Urinary bladder (tissue), 4 donors: ENCODE data around the gene FDCSP. TPM values are rescaled to one million over a fixed set of nuclear protein-coding genes. Genes with fewer than 3 reads are reported as not detected.

Experiments
- DNase-seq: peaks from one replicate; pipeline ENCODE4 v3.0.0-alpha.2; 2015; ENCODE audit errors: extremely low spot score
- H3K27ac ChIP-seq: one replicate; pipeline ENCODE4 v1.5.1; 2013; ENCODE audit warnings: low read depth, mild to moderate bottlenecking, moderate library complexity
- H3K36me3 ChIP-seq: one replicate; pipeline ENCODE4 v1.6.1; 2013; ENCODE audit warnings: mild to moderate bottlenecking, moderate library complexity; ENCODE audit not compliant: insufficient read depth
- H3K4me1 ChIP-seq: one replicate; pipeline ENCODE4 v1.6.1; 2013; ENCODE audit warnings: mild to moderate bottlenecking, moderate library complexity; ENCODE audit not compliant: insufficient read depth
- H3K4me3 ChIP-seq: one replicate; pipeline ENCODE4 v1.5.1; 2013; ENCODE audit warnings: low read depth, low read length
- WGBS: extraction: QIAGEN DNeasy Blood & Tissue Kit; methylation state at CpG from one replicate; pipeline ENCODE4 v1.1.7; 2013; 5-methylcytosine and 5-hydroxymethylcytosine counted together
- polyA plus RNA-seq: library from polyadenylated mRNA; stranded (reverse); fragments of 200-250 nt; gene quantifications from one replicate; pipeline ENCODE4 v1.2.3, GENCODE V29; 2013
- total RNA-seq: library from RNA; depleted of rRNA; stranded (reverse); fragments of >200 nt; gene quantifications from one replicate; pipeline ENCODE4 v1.2.3, GENCODE V29; 2014
- donor health status: healthy with polysubstance abuse.
- donor health status: healthy.

Gene FDCSP
- total and polyA plus RNA-seq, 2 donors = 0.80 to 1.7 TPM

GRCh38 chr4:70269674-70270073 is 43.8 kb downstream of the FDCSP start:
- 14% methylated on average over 1 of the region's 1 CpG for WGBS
- no peaks in the 10 kb centered on the region for H3K36me3 ChIP-seq
- no peak overlapping the region for H3K4me3 ChIP-seq
- no peaks in the 10 kb centered on the region for H3K4me1 ChIP-seq
- H3K27ac ChIP-seq = no peak overlapping the region
- DNase-seq = no peak

GRCh38 chr4:70277121-70277520 is 51.2 kb downstream of the FDCSP start:
- no peaks in the 10 kb centered on the region for H3K4me1 ChIP-seq
- no peak overlapping the region for H3K4me3 ChIP-seq
- H3K27ac ChIP-seq = no peak overlapping the region
- WGBS = 97% methylated on average over 2 of the region's 2 CpGs
- no peak for DNase-seq
- no peaks in the 10 kb centered on the region for H3K36me3 ChIP-seq

GRCh38 chr4:70280567-70280966 is 54.6 kb downstream of the FDCSP start:
- 57% methylated on average over 1 of the region's 1 CpG for WGBS
- Histone ChIP-seq H3K4me1 (no peaks in the 10 kb centered on the region), H3K27ac (no peak overlapping the region), H3K36me3 (no peaks in the 10 kb centered on the region), H3K4me3 (no peak overlapping the region)
- no peak for DNase-seq

Other genes with a start within 250 kb of the FDCSP start
- not detected for gene STATH, start 230.2 kb upstream of the FDCSP start, total RNA-seq
- gene STATH, start 230.2 kb upstream of the FDCSP start, polyA plus RNA-seq = not detected
- not detected for gene HTN3, start 197.7 kb upstream of the FDCSP start, total RNA-seq
- gene HTN3, start 197.7 kb upstream of the FDCSP start, polyA plus RNA-seq = not detected
- gene HTN1, start 175.7 kb upstream of the FDCSP start, total RNA-seq = not detected
- not detected for gene HTN1, start 175.7 kb upstream of the FDCSP start, polyA plus RNA-seq
- not detected for gene PRR27, start 71.9 kb upstream of the FDCSP start, total RNA-seq
- gene PRR27, start 71.9 kb upstream of the FDCSP start, polyA plus RNA-seq = not detected
- gene ODAM, start 30.4 kb upstream of the FDCSP start, total RNA-seq = not detected
- 0.22 TPM for gene ODAM, start 30.4 kb upstream of the FDCSP start, polyA plus RNA-seq
- not detected for gene CSN3, start 16.5 kb downstream of the FDCSP start, total RNA-seq
- gene CSN3, start 16.5 kb downstream of the FDCSP start, polyA plus RNA-seq = not detected
- gene CABS1, start 108.9 kb downstream of the FDCSP start, total RNA-seq = not detected
- not detected for gene CABS1, start 108.9 kb downstream of the FDCSP start, polyA plus RNA-seq
- not detected for gene SMR3A, start 134.6 kb downstream of the FDCSP start, total RNA-seq
- not detected for gene SMR3A, start 134.6 kb downstream of the FDCSP start, polyA plus RNA-seq
- not detected for gene SMR3B, start 157.0 kb downstream of the FDCSP start, total RNA-seq
- gene SMR3B, start 157.0 kb downstream of the FDCSP start, polyA plus RNA-seq = not detected
- gene OPRPN, start 171.8 kb downstream of the FDCSP start, total RNA-seq = not detected
- gene OPRPN, start 171.8 kb downstream of the FDCSP start, polyA plus RNA-seq = not detected
- not detected for gene MUC7, start 246.1 kb downstream of the FDCSP start, total RNA-seq
- not detected for gene MUC7, start 246.1 kb downstream of the FDCSP start, polyA plus RNA-seq